ENCODE results near the gene CARMIL1. TPM values are rescaled to one million over a fixed set of nuclear protein-coding genes. Genes with fewer than 3 reads are reported as not detected.

The CARMIL1 gene
- total RNA-seq, 2 experiments from 2014 or later, result 3.6 to 4.1 TPM

DNA sequence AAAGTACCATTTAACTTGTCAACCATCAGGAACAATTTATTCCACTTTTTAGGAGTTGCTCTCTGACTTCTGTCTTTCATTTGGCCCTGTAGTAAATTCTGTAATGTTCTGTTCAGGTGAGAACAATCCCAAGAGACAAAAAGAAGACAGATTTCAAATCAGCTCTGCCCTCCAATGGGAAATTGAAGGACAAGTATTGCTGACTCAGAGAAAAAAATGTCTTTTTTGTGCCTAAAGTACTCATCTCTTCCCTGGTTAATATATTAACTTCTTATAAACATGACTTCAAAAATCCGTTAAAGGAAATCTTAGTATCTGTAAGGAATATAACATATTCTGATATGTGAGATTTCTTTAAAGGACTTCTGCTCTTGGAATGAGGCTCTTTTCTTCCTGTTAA lies 334.2 kb downstream of the CARMIL1 start:
- TF ChIP-seq, protein P1, sequence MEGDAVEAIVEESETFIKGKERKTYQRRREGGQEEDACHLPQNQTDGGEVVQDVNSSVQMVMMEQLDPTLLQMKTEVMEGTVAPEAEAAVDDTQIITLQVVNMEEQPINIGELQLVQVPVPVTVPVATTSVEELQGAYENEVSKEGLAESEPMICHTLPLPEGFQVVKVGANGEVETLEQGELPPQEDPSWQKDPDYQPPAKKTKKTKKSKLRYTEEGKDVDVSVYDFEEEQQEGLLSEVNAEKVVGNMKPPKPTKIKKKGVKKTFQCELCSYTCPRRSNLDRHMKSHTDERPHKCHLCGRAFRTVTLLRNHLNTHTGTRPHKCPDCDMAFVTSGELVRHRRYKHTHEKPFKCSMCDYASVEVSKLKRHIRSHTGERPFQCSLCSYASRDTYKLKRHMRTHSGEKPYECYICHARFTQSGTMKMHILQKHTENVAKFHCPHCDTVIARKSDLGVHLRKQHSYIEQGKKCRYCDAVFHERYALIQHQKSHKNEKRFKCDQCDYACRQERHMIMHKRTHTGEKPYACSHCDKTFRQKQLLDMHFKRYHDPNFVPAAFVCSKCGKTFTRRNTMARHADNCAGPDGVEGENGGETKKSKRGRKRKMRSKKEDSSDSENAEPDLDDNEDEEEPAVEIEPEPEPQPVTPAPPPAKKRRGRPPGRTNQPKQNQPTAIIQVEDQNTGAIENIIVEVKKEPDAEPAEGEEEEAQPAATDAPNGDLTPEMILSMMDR (IDR thresholded peaks at IDR 0.05), result no peak
- CTCF ChIA-PET, result interaction anchor here (1.2 to 1.6 kb wide), 2 partner anchors 26 to 348 kb away, joined by 3 read pairs; no protein-coding TSS in a partner anchor
- no peak for DNase-seq
- peaks cover 2% of the 10 kb centered on the region for H3K36me3 Mint-ChIP-seq (ENCODE audit: low read depth)
- H3K27me3 Mint-ChIP-seq, result no peaks in the 10 kb centered on the region
- ATAC-seq, result no peak
- intact Hi-C loops (cut with micrococcal nuclease), result no loop called here
- no peak overlapping the region for H3K27ac Mint-ChIP-seq
- H3K4me1 Mint-ChIP-seq (ENCODE audit: low read depth), result no peaks in the 10 kb centered on the region
- H3K4me3 Mint-ChIP-seq, result no peak overlapping the region
- POLR2A ChIA-PET, result no interaction called here
- H3K9me3 Mint-ChIP-seq, result no peaks in the 10 kb centered on the region

DNA sequence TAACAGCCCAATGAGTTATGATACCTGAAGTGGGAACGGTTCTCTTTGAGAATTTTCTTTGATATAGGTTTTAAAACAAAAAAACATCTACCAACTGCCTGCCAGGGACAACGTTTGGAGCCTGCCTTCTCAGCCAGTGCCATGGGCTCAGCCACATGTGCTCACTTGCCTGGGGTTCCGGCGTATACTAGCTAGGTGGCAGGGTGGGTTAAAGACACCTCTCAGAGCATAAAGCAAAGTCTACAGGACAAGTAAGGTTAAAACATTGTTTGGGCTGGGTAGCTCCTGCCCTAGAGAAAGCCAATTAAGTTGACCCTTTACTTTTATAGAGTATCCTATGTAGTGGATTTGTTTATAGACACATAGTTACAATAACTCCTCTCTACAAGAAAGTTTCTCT lies 334.9 kb downstream of the CARMIL1 start:
- no peak overlapping the region for H3K4me3 Mint-ChIP-seq
- H3K27ac Mint-ChIP-seq, result no peak overlapping the region
- TF ChIP-seq, protein P1 (IDR thresholded peaks at IDR 0.05), result no peak
- POLR2A ChIA-PET, result interaction anchor here (0.7 kb wide), 1 partner anchor 16 kb away, joined by 3 read pairs; no protein-coding TSS in a partner anchor
- H3K36me3 Mint-ChIP-seq (ENCODE audit: low read depth), result peaks cover 2% of the 10 kb centered on the region
- ATAC-seq, result no peak
- intact Hi-C loops (cut with micrococcal nuclease), result no loop called here
- no peak for DNase-seq
- CTCF ChIA-PET, result interaction anchor here (0.7 to 1.2 kb wide), 2 partner anchors 20 to 349 kb away, joined by 3 read pairs; no protein-coding TSS in a partner anchor
- H3K27me3 Mint-ChIP-seq, result no peaks in the 10 kb centered on the region
- H3K4me1 Mint-ChIP-seq (ENCODE audit: low read depth), result no peaks in the 10 kb centered on the region
- no peaks in the 10 kb centered on the region for H3K9me3 Mint-ChIP-seq

DNA sequence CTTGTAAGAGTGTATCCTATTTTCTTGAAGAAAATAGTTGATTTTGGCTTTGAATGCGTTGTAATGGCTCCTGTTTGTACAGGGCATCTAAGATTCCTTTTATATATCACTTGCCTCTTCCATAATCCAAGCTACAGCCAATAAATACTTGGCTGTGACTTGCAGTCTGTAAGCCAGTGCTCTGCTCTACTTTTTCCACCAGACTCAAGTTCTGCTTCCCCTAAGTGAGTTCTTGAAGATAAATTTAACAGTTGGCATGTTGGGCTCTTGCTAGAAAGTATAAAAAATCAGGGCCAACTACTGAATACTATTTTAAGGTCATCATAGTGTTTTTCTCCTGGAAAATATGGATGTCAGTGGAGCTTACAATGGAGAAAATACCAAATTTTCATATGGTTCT lies 336.3 kb downstream of the CARMIL1 start:
- POLR2A ChIA-PET, result no interaction called here
- ATAC-seq (no peak), DNase-seq (no peak)
- H3K36me3 Mint-ChIP-seq (ENCODE audit: low read depth), result peaks cover 2% of the 10 kb centered on the region
- CTCF ChIA-PET, result no interaction called here
- no peaks in the 10 kb centered on the region for H3K4me1 Mint-ChIP-seq (ENCODE audit: low read depth)
- H3K9me3 Mint-ChIP-seq, result no peaks in the 10 kb centered on the region
- TF ChIP-seq, protein P1 (IDR thresholded peaks at IDR 0.05), result no peak
- H3K27ac Mint-ChIP-seq, result no peak overlapping the region
- H3K4me3 Mint-ChIP-seq, result no peak overlapping the region
- no peaks in the 10 kb centered on the region for H3K27me3 Mint-ChIP-seq
- intact Hi-C loops (cut with micrococcal nuclease), result no loop called here

DNA sequence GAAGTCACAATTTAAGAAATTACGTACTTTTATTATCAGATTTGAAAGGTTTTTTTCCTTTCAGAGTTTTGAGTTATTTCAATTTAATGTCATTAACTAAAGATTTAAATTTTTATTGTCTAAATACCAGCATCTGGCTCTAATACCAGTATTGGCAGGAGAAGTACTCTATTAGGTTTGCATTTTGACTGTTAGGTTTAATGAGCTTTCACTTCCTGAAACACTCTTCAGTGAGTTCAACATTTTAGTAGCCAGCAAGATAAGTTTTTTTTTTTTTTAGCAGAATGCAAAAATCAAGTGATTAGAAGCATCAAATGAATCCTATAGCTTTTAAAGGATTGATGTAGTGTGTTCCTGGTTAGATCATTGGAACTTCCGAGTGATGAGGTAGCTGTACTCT lies 338.8 kb downstream of the CARMIL1 start:
- no peak overlapping the region for H3K4me3 Mint-ChIP-seq
- intact Hi-C loops (cut with micrococcal nuclease), result no loop called here
- no peaks in the 10 kb centered on the region for H3K27me3 Mint-ChIP-seq
- no peaks in the 10 kb centered on the region for H3K9me3 Mint-ChIP-seq
- ATAC-seq (no peak), DNase-seq (no peak)
- H3K36me3 Mint-ChIP-seq (ENCODE audit: low read depth), result no peaks in the 10 kb centered on the region
- TF ChIP-seq, protein P1 (IDR thresholded peaks at IDR 0.05), result no peak
- H3K4me1 Mint-ChIP-seq (ENCODE audit: low read depth), result no peaks in the 10 kb centered on the region
- ChIA-PET POLR2A (no interaction called here), CTCF (interaction anchor here (0.6 kb wide), 1 partner anchor 417 kb away, joined by 4 read pairs; no protein-coding TSS in a partner anchor)
- no peak overlapping the region for H3K27ac Mint-ChIP-seq

DNA sequence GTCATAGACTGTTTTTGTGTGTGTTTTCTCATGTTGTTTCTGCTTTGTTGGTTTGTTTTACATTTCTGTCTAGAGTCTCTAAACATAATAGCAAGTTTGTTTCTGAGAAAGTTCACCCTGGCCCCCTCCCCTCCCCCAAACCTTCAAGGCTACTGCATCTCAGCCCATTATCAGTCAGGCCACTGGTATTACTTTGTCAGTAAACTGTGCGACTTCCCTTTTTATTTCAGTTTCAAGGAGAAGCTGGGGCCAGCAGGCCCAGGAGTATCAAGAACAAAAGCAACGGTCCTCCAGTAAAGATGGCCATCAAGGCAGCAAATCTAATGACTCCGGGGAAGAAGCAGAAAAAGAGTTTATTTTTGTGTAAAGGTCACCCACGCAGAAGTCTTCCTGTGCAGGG lies 340.0 kb downstream of the CARMIL1 start:
- ChIA-PET CTCF (interaction anchor here (1.0 kb wide), 1 partner anchor 308 kb away, joined by 3 read pairs; no protein-coding TSS in a partner anchor), POLR2A (no interaction called here)
- no peaks in the 10 kb centered on the region for H3K4me1 Mint-ChIP-seq (ENCODE audit: low read depth)
- no peaks in the 10 kb centered on the region for H3K9me3 Mint-ChIP-seq
- DNase-seq (no peak), ATAC-seq (no peak)
- H3K36me3 Mint-ChIP-seq (ENCODE audit: low read depth), result no peaks in the 10 kb centered on the region
- H3K4me3 Mint-ChIP-seq, result no peak overlapping the region
- intact Hi-C loops (cut with micrococcal nuclease), result no loop called here
- TF ChIP-seq, protein P1 (IDR thresholded peaks at IDR 0.05), result no peak
- H3K27me3 Mint-ChIP-seq, result no peaks in the 10 kb centered on the region
- H3K27ac Mint-ChIP-seq, result no peak overlapping the region

Measured in activated CD8-positive, alpha-beta T cell treated with anti-CD3 and anti-CD28 coated beads for 36 hours (primary cell).